Keratinocyte (primary cell): ENCODE results near the gene ADAMTSL1. TPM values are rescaled to one million over a fixed set of nuclear protein-coding genes. Genes with fewer than 3 reads are reported as not detected.
A peak's percentile ranks its signal among the peaks of the same experiment; 100 is the strongest.

Source experiments
- DNase-seq: peaks from one replicate; pipeline ENCODE4 v3.0.0-alpha.2; 2011; ENCODE audit warnings: low read depth, missing footprints, low spot score
- FAIRE-seq: peaks from 2 replicates; lab custom pipeline; 2011; peaks lifted over from hg19 to GRCh38; lab: Jason Lieb, UNC
- H2AFZ ChIP-seq: 2 replicates; pipeline ENCODE4 v1.6.0; 2012; ENCODE audit warnings: low read length, control low read depth, inconsistent platforms; ENCODE audit not compliant: control insufficient read depth
- H3K27ac ChIP-seq: 2 replicates; pipeline ENCODE4 v1.5.1; 2011; ENCODE audit warnings: low read length; ENCODE audit not compliant: control insufficient read depth, insufficient read depth
- H3K27me3 ChIP-seq: 3 replicates; pipeline ENCODE4 v1.6.0; 2011; ENCODE audit warnings: low read length; ENCODE audit not compliant: control insufficient read depth, insufficient read depth; ENCODE audit errors: extremely low read depth
- H3K36me3 ChIP-seq, 2 experiments: 2 replicates in 1 of 2; 3 replicates in 1 of 2; pipeline ENCODE4 v1.5.1; 2011; ENCODE audit warnings: low read length in 2 of 2, mild to moderate bottlenecking in 1 of 2; ENCODE audit not compliant: control insufficient read depth in 2 of 2, insufficient read depth in 2 of 2; ENCODE audit errors: extremely low read depth in 1 of 2
- H3K4me1 ChIP-seq: 3 replicates; pipeline ENCODE4 v1.5.1; 2011; ENCODE audit warnings: low read length; ENCODE audit not compliant: control insufficient read depth, insufficient read depth; ENCODE audit errors: extremely low read depth
- H3K4me2 ChIP-seq: 3 replicates; pipeline ENCODE4 v1.6.0; 2011; ENCODE audit warnings: low read depth, low read length; ENCODE audit not compliant: control insufficient read depth, insufficient read depth; ENCODE audit errors: extremely low read depth
- H3K4me3 ChIP-seq, 3 experiments: fragments of 200-600 bp in 1 of 3; sonication (generic) in 1 of 3; 2 replicates in 2 of 3; 3 replicates in 1 of 3; pipeline ENCODE4 v1.5.1; 2011 to 2016; ENCODE audit warnings: low read length in 3 of 3, mild to moderate bottlenecking in 3 of 3, control low read depth in 2 of 3, inconsistent platforms in 1 of 3, low read depth in 1 of 3, mixed read lengths in 1 of 3, mixed run types in 1 of 3, moderate library complexity in 1 of 3; ENCODE audit not compliant: control insufficient read depth in 2 of 3, insufficient read depth in 2 of 3; ENCODE audit errors: extremely low read depth in 1 of 3
- H3K79me2 ChIP-seq: 2 replicates; pipeline ENCODE4 v1.6.0; 2012; ENCODE audit warnings: low read length; ENCODE audit not compliant: control insufficient read depth, insufficient read depth
- H3K9ac ChIP-seq: 3 replicates; pipeline ENCODE4 v1.6.0; 2011; ENCODE audit warnings: low read length; ENCODE audit not compliant: control insufficient read depth, insufficient read depth; ENCODE audit errors: extremely low read depth
- H3K9me1 ChIP-seq: 3 replicates; pipeline ENCODE4 v1.6.0; 2011; ENCODE audit warnings: low read length; ENCODE audit not compliant: control insufficient read depth, insufficient read depth; ENCODE audit errors: extremely low read depth
- H3K9me3 ChIP-seq: 2 replicates; pipeline ENCODE4 v1.5.1; 2012; ENCODE audit warnings: low read depth, low read length; ENCODE audit not compliant: control insufficient read depth
- H4K20me1 ChIP-seq: 3 replicates; pipeline ENCODE4 v1.6.0; 2011; ENCODE audit warnings: low read length; ENCODE audit not compliant: control insufficient read depth, insufficient read depth; ENCODE audit errors: extremely low read depth
- EZH2 ChIP-seq: IDR thresholded peaks from one replicate; pipeline ENCODE4 v1.6.1; 2012; ENCODE audit warnings: inconsistent platforms, mild to moderate bottlenecking, low read length, moderate library complexity
- dilution Hi-C: fragments of 300-500 bp; cut with MboI; formaldehyde crosslinking; loops from one replicate; pipeline ENCODE4 v1.7.0; 2020; ENCODE audit warnings: low sequenced_read_pairs; ENCODE audit not compliant: extremely low pct_ligation_motif_present
- polyA plus RNA-seq, 5 experiments: library from polyadenylated mRNA; depleted of rRNA in 3 of 5; stranded (reverse) in 3 of 5; stranded (forward) in 1 of 5; unstranded in 1 of 5; fragments of >200 nt; gene quantifications; 1 replicate in 1 of 5; 2 replicates in 3 of 5; 3 replicates in 1 of 5; pipeline versions ENCODE4 v1.2.1 to v1.2.3, GENCODE V29; 2011 to 2012; ENCODE audit warnings: missing spikeins in 2 of 5, low read depth in 1 of 5, low replicate concordance in 1 of 5
- TF ChIP-seq, protein P1 (sequence below), 3 experiments: IDR thresholded peaks in 1 of 3; conservative IDR thresholded peaks in 1 of 3; optimal IDR thresholded peaks in 1 of 3; 2 replicates in 2 of 3; 3 replicates in 1 of 3; pipeline versions ENCODE3 to v1.5.1; 2011; ENCODE audit warnings: low read length in 3 of 3, mild to moderate bottlenecking in 3 of 3, moderate library complexity in 2 of 3, control low read depth in 1 of 3, inconsistent platforms in 1 of 3; ENCODE audit not compliant: insufficient read depth in 2 of 3; ENCODE audit errors: extremely low read depth in 1 of 3

Gene ADAMTSL1
- polyA plus RNA-seq, 1 donor (not counting 4 experiments of a cell fraction or from before 2014, with no cell fraction given): 1.1 TPM

- Histone ChIP-seq H3K27ac (no peak overlapping the region), H2AFZ (peak overlapping the region; percentile 22), H3K36me3 (no peaks in the 10 kb centered on the region), H4K20me1 (no peaks in the 10 kb centered on the region), H3K4me1 (no peaks in the 10 kb centered on the region), H3K9me1 (no peaks in the 10 kb centered on the region), H3K4me2 (no peak overlapping the region), H3K9me3 (peaks cover 3% of the 10 kb centered on the region), H3K4me3 (no peak overlapping the region), H3K27me3 (no peaks in the 10 kb centered on the region), H3K79me2 (no peaks in the 10 kb centered on the region), H3K9ac (no peak overlapping the region)
- FAIRE-seq (no peak), DNase-seq (no peak)
- dilution Hi-C loops: no loop called here
- TF ChIP-seq, protein P1, sequence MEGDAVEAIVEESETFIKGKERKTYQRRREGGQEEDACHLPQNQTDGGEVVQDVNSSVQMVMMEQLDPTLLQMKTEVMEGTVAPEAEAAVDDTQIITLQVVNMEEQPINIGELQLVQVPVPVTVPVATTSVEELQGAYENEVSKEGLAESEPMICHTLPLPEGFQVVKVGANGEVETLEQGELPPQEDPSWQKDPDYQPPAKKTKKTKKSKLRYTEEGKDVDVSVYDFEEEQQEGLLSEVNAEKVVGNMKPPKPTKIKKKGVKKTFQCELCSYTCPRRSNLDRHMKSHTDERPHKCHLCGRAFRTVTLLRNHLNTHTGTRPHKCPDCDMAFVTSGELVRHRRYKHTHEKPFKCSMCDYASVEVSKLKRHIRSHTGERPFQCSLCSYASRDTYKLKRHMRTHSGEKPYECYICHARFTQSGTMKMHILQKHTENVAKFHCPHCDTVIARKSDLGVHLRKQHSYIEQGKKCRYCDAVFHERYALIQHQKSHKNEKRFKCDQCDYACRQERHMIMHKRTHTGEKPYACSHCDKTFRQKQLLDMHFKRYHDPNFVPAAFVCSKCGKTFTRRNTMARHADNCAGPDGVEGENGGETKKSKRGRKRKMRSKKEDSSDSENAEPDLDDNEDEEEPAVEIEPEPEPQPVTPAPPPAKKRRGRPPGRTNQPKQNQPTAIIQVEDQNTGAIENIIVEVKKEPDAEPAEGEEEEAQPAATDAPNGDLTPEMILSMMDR (optimal IDR thresholded peaks at IDR 0.05 in 1 of 3, IDR thresholded peaks at IDR 0.05 in 1 of 3, conservative IDR thresholded peaks at IDR 0.05 in 1 of 3; ENCODE audit: extremely low read depth in 1 of 3, insufficient read depth in 2 of 3, low read length in 3 of 3): no peak
- TF ChIP-seq EZH2: no peak
These were observed 131.8 kb downstream of the ADAMTSL1 start for GRCh38 chr9:18605766-18606180.

- Histone ChIP-seq H2AFZ (no peak overlapping the region), H3K9me3 (peaks cover 3% of the 10 kb centered on the region), H3K9ac (no peak overlapping the region), H4K20me1 (no peaks in the 10 kb centered on the region), H3K9me1 (no peaks in the 10 kb centered on the region), H3K4me2 (no peak overlapping the region), H3K4me1 (no peaks in the 10 kb centered on the region), H3K4me3 (no peak overlapping the region), H3K36me3 (no peaks in the 10 kb centered on the region), H3K27ac (no peak overlapping the region), H3K27me3 (no peaks in the 10 kb centered on the region), H3K79me2 (no peaks in the 10 kb centered on the region)
- dilution Hi-C loops: no loop called here
- DNase-seq: no peak
- FAIRE-seq: no peak
- TF ChIP-seq EZH2: no peak
These were observed 132.3 kb downstream of the ADAMTSL1 start for GRCh38 chr9:18606281-18606680.

GRCh38 chr9:18606846-18607245 lies 132.9 kb downstream of the ADAMTSL1 start:
- Histone ChIP-seq H2AFZ (no peak overlapping the region), H3K4me1 (no peaks in the 10 kb centered on the region), H3K9me1 (no peaks in the 10 kb centered on the region), H3K27me3 (no peaks in the 10 kb centered on the region), H4K20me1 (no peaks in the 10 kb centered on the region), H3K79me2 (no peaks in the 10 kb centered on the region), H3K9ac (no peak overlapping the region), H3K4me3 (no peak overlapping the region), H3K36me3 (no peaks in the 10 kb centered on the region), H3K4me2 (no peak overlapping the region), H3K9me3 (peaks cover 3% of the 10 kb centered on the region), H3K27ac (no peak overlapping the region)
- DNase-seq (no peak), FAIRE-seq (peak; percentile 5)
- dilution Hi-C loops: no loop called here
- TF ChIP-seq, protein P1 (optimal IDR thresholded peaks at IDR 0.05 in 1 of 3, IDR thresholded peaks at IDR 0.05 in 1 of 3, conservative IDR thresholded peaks at IDR 0.05 in 1 of 3; ENCODE audit: extremely low read depth in 1 of 3, insufficient read depth in 2 of 3, low read length in 3 of 3): no peak
- TF ChIP-seq EZH2: no peak
